ENCODE measurements around the gene LRIF1.
"Not testable (repeated sequence)": the region's sequence is repeated elsewhere in the genome, so short reads cannot be mapped to it uniquely, and the experiment has no call there.

LRIF1 gene

DNA sequence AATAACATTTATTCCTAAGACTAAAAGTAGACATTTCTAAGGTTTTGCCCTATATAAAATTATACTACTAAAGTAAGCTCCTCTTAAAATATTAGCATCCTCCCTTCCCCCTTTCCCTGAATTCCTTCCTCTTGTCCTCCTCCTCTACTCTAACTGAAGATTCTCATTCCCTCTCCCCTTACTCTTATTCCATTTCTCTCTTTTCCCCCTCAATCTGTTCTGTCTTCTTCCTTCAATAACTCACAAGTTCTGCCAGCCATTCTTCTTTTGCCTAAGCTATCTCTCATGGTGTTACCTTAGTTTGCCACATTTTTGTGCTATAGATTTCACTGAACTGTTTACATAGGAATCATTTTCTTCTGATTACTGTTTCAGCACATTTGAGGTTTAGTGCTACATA is 10.7 kb downstream of the LRIF1 start:
- intact Hi-C loops (cut with DNase I): no loop called here
- no peak for DNase-seq

- intact Hi-C loops (cut with DNase I): no loop called here
Observed at GRCh38 chr1:110952031-110952430, 11.7 kb downstream of the LRIF1 start.

GRCh38 chr1:110951161-110951560 is 12.6 kb downstream of the LRIF1 start:
- intact Hi-C loops (cut with DNase I): no loop called here
- DNase-seq: no peak

More at GRCh38 chr1:110952031-110952430, 11.7 kb downstream of the LRIF1 start:
- DNase-seq: no peak

DNA sequence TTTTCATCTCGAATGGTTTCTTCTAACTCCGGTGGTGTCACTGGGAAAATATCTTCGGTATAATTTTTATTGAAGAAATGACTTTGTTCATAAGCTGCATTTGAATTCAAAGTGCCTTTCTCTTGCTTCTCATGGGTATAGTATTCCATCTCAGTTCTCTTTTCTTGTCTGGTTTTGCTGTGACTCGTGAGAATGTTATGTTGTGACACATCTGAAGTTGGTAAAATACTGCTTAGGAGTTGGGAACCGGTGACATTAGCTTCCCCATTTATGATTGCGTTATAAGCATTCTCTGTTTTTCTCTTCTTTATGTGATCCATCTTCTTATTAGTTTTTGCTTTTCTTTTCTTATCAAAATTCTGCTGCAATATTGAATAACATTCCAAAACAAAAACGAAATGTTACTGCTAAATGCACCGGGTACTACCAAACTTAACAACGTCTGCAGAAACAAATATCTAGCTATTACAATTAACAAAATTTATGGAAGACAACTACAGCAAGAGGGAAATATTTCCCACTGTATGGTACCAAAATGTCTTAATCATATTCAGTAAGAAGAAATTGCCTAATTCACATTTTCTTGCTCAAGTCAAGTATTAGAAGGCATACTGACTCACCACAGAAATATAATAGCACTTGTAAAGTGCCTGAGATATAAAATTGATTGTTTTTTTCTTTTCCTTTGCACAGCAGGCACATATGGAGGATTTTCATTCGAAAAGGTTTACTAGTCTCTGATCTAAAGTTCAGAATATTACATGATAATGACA is 15.5 kb downstream of the LRIF1 start:
- intact Hi-C loops (cut with DNase I): no loop called here
- no peak for DNase-seq

DNA sequence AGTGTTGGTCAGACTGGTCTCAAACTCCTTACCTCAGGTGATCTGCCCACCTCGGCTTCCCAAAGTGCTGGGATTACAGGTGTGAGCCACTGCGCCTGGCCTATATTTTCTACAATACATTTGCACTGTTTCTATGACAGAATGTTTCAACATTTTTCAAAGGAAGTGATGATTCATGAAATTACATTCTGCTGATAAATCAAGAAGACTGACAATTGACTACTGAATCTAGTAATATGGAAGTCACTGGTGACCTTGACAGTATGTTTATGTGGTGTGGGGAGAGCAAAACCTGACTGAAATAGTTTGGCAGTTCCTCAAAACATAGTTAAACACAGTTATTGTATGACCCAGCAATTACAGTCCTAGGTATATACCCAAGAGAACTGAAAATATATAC is 18.1 kb downstream of the LRIF1 start:
- intact Hi-C loops (cut with DNase I): no loop called here

DNA sequence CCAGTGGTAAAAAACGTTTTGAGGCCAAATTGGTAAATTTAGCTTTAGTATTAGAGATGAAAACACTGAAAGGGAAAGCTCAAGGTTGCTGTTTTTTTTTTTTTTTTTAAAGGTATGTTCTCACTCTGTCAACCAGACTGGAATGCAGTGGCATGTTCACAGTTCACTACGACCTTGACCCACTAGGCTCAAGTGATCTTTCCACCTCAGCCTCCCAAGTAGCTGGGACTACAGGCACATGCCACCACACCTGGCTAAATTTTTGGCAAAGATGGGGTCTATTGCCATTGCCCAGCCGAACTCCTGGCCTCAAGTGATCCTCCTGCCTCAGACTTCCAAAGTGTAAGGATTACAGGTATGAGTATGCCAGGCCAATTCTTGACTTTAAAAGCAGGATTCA is 18.9 kb downstream of the LRIF1 start:
- intact Hi-C loops (cut with DNase I): no loop called here
- DNase-seq: no peak

More for the DNA sequence above, 18.1 kb downstream of the LRIF1 start:
- no peak for DNase-seq

- intact Hi-C loops (cut with DNase I): no loop called here
- DNase-seq: no peak
Observed at GRCh38 chr1:110936567-110936966, 27.2 kb downstream of the LRIF1 start.

DNA sequence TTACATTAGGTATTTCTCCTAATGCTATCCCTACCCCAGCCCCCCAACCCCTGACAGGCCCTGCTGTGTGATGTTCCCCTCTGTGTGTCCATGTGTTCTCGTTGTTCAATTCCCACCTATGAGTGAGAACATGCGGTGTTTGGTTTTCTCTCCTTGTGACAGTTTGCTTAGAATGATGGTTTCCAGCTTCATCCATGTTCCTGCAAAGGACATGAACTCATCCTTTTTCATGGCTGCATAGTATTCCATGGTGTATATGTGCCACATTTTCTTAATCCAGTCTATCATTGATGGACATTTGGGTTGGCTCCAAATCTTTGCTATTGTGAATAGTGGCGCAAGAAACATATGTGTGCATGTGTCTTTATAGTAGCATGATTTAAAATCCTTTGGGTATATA is 32.6 kb downstream of the LRIF1 start:
- intact Hi-C loops (cut with DNase I); DNase-seq: not testable (repeated sequence)

DNA sequence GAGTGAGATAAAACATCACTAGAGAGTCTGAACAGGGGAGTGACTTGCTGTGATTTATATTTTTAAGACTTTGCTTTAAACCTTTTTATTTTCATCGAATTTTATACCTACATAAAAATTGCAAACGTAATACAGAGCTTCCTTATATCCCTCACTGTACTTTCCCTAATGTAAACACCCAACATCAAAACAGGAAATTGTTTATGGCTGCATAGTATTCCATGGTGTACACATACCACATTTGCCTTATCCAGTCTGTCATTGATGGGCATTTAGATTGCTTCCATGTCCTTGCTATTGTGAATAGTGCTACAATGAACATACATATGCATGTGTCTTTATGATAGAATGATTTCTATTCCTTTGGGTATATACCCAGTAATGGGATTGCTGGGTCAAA is 34.8 kb downstream of the LRIF1 start:
- intact Hi-C loops (cut with DNase I): no loop called here
- no peak for DNase-seq

DNA sequence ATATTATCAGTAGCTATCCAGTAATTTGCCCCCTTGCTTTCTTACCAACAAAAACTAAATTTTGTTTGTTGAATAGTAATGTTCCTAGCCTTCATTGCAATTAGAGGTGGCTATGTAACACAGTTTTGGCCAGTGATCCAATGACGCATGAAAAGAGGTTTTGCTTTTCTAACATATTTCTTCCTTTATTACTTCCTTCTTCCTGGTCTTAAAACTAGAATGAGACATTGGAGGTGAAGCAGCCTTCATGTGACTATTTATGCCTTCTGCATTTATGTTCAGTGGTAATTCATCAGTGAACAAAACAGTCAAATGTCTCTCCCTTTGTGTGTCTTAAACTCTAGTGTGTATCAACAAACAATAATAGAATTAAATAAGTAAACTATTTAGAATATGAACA is 35.5 kb downstream of the LRIF1 start:
- intact Hi-C loops (cut with DNase I): no loop called here

DNA sequence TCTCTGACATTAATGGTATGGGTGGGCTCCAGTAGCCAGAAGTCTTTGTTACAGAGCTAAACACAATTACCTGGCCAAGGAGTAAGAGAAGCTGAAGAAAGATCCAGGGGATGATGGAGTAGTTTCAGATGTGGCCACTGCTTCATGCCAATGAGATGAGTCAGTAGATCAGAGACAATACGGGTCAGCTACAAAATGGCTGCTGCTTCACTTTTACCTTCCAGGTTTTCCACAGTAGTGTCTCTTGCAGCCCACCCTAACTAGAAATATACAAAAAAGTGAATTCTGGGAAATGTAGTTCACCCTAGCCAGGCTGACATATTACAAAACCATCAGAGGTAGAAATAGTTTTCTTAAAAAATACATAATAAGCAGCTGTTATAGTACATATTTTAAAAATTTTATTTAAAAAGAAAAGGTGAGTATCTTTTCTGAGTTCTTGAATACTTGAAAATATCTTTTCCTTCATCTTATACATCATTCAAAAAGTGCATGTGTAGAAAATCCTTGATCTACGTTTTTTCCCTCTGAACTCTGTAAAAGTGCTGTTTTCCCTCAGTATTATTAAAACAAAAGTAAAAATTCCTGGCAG is 36.1 kb downstream of the LRIF1 start:
- DNase-seq: no peak
- intact Hi-C loops (cut with DNase I): no loop called here

More for the DNA sequence above, 35.5 kb downstream of the LRIF1 start:
- DNase-seq: no peak

DNA sequence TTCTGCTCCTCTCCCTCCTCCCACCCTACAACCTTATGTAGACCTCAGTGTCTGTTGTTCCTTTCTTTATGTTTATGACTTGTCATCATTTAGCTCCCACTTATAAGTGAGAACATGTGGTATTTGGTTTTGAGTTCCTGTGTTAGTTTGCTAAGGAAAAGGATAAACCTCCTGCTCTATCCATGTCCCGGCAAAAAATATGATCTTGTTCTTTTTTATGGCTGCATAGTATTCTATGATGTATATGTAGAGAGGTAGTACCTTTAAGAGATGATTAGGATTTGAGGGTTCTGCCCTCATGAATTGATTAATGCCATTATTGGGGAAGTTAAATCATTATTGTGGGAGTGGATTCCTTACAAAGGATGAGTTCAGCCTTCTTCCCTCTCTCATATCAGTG is 41.8 kb downstream of the LRIF1 start:
- no peak for DNase-seq
- intact Hi-C loops (cut with DNase I): no loop called here

DNA sequence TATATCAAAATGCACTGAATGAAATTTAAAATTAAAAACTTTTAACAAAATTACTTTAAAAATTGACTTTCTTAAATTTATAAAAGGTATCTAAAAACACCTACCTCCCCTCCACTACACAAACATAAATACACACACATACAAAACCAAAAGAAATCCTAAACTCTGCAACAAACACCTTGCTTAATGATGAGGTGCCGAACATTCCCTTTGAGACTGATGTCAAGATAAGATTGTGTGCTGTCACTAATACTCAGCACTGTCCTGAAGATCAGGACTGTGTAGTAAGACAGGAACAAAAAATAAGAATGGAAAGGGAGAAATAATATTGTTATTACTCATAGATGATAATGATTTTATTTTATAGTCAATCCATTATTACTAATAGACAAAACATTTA is 45.7 kb downstream of the LRIF1 start:
- intact Hi-C loops (cut with DNase I): no loop called here
- DNase-seq: no peak

DNA sequence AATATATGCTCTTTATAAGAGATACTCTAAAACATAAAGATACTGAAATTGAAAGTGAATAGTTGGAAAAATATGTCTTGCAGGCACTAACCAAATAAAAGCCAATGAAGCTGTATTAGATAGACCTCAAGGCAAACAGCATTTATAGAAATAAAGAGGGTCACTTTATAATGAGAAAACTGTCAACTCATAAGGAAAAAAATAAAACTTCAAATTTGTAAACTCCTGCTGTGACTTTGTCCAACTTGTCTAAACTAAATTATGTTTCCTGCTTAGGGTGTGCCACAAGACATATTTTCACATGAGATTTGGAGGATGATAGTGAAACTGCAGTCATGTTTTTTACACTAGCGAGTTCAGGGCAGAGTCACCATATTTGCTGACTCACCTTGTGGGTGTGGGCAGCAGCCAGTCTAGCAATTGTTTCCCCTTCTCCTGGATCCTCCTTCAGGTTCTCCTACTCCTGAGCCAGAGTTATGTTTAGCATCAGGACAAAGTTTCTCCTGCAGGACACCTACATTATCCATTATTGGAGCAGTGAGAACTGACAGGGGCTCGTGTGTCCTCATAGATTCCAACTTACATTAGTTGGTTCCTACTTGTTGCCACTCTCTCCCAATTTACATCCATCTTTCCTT is 46.9 kb downstream of the LRIF1 start:
- no peak for DNase-seq
- intact Hi-C loops (cut with DNase I): no loop called here

DNA sequence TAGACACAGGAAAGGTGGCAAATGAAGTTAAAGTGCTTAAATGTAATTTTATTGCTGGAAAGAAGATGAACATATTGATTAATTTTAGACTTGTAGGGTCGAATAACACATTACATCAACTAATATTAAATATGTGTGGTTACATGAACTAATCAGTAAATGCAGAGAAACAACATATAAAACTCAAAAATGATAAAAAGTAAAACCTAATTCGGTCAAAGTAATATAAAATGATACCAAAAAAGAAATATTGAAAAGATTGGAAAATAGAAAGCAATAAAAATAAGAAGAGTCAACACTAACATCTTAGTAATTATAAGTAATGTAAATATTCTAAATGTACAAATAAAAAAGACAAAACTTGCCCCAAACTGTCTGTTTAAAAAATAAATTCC is 47.5 kb downstream of the LRIF1 start:
- intact Hi-C loops (cut with DNase I): no loop called here
- no peak for DNase-seq

GRCh38 chr1:110915804-110916203 is 47.9 kb downstream of the LRIF1 start:
- no peak for DNase-seq
- intact Hi-C loops (cut with DNase I): no loop called here

DNA sequence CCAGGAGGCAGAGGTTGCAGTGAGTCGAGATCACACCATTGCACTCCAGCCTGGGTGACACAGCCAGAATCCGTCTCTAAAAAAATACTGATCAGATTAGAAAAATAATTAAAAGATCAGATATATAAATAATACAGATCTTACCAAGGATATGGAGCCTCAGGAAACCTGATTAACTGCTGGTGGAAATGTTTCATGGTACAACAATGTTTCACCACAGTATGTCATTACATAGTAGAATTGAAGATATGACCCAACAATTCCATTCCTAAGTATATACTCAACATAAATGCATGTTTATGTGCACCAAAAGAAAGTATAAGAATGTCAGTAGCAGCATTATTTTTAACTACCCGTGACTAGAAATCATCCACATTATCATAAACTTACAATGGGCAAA is 49.0 kb downstream of the LRIF1 start:
- DNase-seq: no peak
- intact Hi-C loops (cut with DNase I): no loop called here

DNA sequence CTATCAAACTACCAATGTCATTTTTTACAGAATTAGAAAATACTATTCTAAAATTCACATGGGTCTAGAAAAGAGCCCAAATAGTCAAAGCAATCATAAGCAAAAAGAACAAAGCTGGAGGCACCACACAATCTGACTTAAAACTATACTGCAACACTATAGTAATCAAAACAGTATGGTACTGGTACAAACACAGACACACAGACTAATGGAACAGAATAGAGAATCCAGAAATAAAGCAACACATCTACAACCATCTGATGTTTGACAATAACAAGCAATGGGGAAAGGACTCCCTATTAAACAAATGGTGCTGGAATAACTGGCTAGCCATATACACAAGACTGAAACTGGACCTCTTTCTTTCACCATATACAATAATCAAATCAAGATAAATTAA is 50.9 kb downstream of the LRIF1 start:
- intact Hi-C loops (cut with DNase I): no loop called here
- no peak for DNase-seq

DNA sequence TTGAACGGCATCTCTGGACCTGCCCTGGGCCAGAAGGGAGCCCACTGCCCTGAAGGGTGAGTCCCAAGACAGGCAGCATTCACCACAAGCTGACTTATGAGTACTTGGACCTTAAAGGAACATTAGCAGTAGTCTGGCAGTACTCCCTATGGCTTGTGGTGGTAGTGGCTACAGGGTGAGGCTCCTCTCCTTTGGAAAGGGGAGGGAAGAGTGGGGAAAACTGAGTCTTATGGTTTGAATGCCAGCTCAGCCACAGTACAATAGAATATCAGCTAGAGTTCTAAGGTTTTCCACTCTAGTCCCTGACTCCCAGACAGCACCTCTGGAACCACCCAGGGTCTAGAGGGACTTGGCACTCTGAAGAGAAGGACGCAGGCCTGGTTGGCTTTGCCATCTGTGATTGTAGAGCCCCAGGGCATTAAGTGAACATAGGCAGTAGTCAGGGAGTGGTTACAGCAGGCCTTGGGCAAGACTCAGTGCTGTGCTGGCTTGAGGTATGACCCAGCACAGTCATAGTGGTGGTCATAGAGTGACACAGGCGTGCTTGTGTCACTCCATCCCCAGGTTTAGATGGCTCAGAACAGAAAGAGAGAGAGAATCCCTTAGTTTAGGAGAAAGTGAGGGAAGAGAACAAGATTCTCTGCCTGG is 59.7 kb downstream of the LRIF1 start:
- intact Hi-C loops (cut with DNase I): no loop called here
- DNase-seq: no peak

DNA sequence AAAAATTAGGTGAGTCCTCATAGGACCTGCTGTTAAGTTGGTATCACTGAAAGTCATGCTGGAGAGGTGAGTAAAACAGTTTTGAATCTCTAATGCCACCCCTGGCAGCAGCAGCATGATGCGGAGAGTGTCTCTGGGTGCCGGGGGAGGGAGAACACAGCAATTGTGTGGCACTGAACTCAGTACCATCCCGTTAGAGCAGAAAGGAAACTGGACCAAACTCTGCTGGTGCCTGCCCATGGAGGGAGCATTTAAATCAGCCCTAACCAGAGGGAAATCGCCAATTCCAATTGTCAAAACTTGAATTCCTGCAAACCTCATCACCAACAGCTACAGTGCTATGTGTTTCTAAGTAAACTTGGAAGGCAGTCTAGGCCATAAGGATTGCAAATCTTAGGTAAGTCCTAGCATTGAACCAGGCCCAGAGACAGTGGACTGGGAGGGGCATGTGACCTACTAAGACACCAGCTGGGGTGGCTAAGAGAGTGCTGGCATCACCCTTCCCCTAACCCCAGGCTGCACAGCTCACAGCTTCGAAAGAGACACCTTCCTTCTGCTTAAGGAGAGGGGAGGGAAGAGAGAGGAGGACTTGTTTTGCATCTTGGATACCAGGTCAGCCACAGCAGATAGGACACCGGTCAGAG is 60.8 kb downstream of the LRIF1 start:
- intact Hi-C loops (cut with DNase I): no loop called here

More for the DNA sequence above, 60.8 kb downstream of the LRIF1 start:
- no peak for DNase-seq
